ENCODE results near the gene RUFY1. TPM values are rescaled to one million over a fixed set of nuclear protein-coding genes. Genes with fewer than 3 reads are reported as not detected.
"Not testable (repeated sequence)": the region's sequence is repeated elsewhere in the genome, so short reads cannot be mapped to it uniquely, and the experiment has no call there.

Gene RUFY1
- polyA plus RNA-seq, 1 donor (not counting 4 experiments of a cell fraction or from before 2014, with no cell fraction given), result 25.2 TPM

DNA sequence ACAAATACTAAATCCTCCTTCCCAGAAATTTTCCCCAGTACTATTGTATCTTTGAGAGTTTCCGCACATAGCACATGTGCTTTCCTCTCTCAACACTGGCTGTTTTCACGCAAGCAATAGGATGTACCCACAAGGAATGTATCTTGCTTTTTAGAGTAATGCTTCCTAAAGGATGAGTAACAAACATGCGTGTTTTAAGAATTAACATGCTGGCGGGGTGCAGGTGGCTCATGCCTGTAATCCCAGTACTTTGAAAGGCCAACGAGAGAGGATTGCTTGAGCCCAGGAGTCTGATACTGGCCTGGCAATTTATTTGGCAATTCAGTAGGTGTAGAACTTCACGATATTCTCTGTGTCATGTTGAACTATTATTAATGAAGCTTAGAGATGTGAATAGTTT, 4.6 kb downstream of the RUFY1 start:
- Histone ChIP-seq H3K27ac (ENCODE audit: control insufficient read depth, insufficient read depth, low read length) (no peak overlapping the region), H3K9me1 (ENCODE audit: control insufficient read depth, extremely low read depth, insufficient read depth, low read length) (no peaks in the 10 kb centered on the region), H2AFZ (ENCODE audit: control insufficient read depth, low read length) (no peak overlapping the region), H3K4me1 (ENCODE audit: control insufficient read depth, extremely low read depth, insufficient read depth, low read length) (peaks cover 15% of the 10 kb centered on the region), H3K79me2 (ENCODE audit: control insufficient read depth, insufficient read depth, low read length) (peaks cover 46% of the 10 kb centered on the region), H3K4me2 (ENCODE audit: control insufficient read depth, extremely low read depth, insufficient read depth, low read depth, low read length) (no peak overlapping the region), H3K9me3 (ENCODE audit: control insufficient read depth, low read depth, low read length) (no peaks in the 10 kb centered on the region), H4K20me1 (ENCODE audit: control insufficient read depth, extremely low read depth, insufficient read depth, low read length) (no peaks in the 10 kb centered on the region), H3K4me3 (ENCODE audit: control insufficient read depth in 2 of 3, extremely low read depth in 1 of 3, insufficient read depth in 2 of 3, low read depth in 1 of 3, low read length in 3 of 3) (no peak overlapping the region), H3K9ac (ENCODE audit: control insufficient read depth, extremely low read depth, insufficient read depth, low read length) (no peak overlapping the region), H3K27me3 (ENCODE audit: control insufficient read depth, extremely low read depth, insufficient read depth, low read length) (no peaks in the 10 kb centered on the region), H3K36me3 (ENCODE audit: control insufficient read depth in 2 of 2, extremely low read depth in 1 of 2, insufficient read depth in 2 of 2, low read length in 2 of 2) (no peaks in the 10 kb centered on the region)
- TF ChIP-seq, protein P1, sequence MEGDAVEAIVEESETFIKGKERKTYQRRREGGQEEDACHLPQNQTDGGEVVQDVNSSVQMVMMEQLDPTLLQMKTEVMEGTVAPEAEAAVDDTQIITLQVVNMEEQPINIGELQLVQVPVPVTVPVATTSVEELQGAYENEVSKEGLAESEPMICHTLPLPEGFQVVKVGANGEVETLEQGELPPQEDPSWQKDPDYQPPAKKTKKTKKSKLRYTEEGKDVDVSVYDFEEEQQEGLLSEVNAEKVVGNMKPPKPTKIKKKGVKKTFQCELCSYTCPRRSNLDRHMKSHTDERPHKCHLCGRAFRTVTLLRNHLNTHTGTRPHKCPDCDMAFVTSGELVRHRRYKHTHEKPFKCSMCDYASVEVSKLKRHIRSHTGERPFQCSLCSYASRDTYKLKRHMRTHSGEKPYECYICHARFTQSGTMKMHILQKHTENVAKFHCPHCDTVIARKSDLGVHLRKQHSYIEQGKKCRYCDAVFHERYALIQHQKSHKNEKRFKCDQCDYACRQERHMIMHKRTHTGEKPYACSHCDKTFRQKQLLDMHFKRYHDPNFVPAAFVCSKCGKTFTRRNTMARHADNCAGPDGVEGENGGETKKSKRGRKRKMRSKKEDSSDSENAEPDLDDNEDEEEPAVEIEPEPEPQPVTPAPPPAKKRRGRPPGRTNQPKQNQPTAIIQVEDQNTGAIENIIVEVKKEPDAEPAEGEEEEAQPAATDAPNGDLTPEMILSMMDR (optimal IDR thresholded peaks at IDR 0.05 in 1 of 3, IDR thresholded peaks at IDR 0.05 in 1 of 3, conservative IDR thresholded peaks at IDR 0.05 in 1 of 3; ENCODE audit: extremely low read depth in 1 of 3, insufficient read depth in 2 of 3, low read length in 3 of 3), result no peak
- no peak for TF ChIP-seq EZH2 (IDR thresholded peaks at IDR 0.05; ENCODE audit: low read length)
- FAIRE-seq, result no peak
- no peak for DNase-seq (ENCODE audit: low read depth, low spot score)
- dilution Hi-C loops (cut with MboI; ENCODE audit: extremely low pct_ligation_motif_present, low sequenced_read_pairs), result no loop called here

DNA sequence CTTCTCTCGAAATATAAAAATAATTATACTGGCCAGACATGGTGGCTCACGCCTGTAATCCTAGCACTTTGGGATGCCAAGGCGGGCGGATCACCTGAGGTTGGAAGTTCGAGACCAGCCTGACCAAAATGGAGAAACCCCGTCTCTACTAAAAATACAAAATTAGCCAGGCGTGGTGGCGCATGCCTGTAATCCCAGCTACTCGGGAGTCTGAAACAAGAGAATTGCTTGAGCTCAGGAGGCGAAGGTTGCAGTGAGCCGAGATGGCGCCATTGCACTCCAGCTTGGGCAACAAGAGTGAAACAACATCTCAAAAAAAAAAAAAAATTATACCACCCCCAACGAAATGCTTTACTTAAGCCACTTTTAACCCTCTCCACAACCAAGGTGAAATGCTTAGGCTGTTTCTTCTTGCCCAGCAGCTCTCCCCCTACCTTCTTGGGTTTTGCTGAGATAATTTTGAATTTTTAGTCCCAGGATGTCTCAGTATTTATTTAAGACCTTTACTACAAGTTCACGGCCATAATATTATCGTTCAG, 8.0 kb downstream of the RUFY1 start:
- H3K27me3 ChIP-seq (ENCODE audit: control insufficient read depth, extremely low read depth, insufficient read depth, low read length); FAIRE-seq; H3K9me3 ChIP-seq (ENCODE audit: control insufficient read depth, low read depth, low read length); H3K27ac ChIP-seq (ENCODE audit: control insufficient read depth, insufficient read depth, low read length); H4K20me1 ChIP-seq (ENCODE audit: control insufficient read depth, extremely low read depth, insufficient read depth, low read length); H3K9me1 ChIP-seq (ENCODE audit: control insufficient read depth, extremely low read depth, insufficient read depth, low read length); H3K9ac ChIP-seq (ENCODE audit: control insufficient read depth, extremely low read depth, insufficient read depth, low read length); H3K36me3 ChIP-seq (ENCODE audit: control insufficient read depth in 2 of 2, extremely low read depth in 1 of 2, insufficient read depth in 2 of 2, low read length in 2 of 2); dilution Hi-C loops (cut with MboI; ENCODE audit: extremely low pct_ligation_motif_present, low sequenced_read_pairs); DNase-seq (ENCODE audit: low read depth, low spot score): not testable (repeated sequence)
- Histone ChIP-seq H3K4me2 (ENCODE audit: control insufficient read depth, extremely low read depth, insufficient read depth, low read depth, low read length) (peak overlapping the region; percentile 91), H3K79me2 (ENCODE audit: control insufficient read depth, insufficient read depth, low read length) (peaks cover 34% of the 10 kb centered on the region), H2AFZ (ENCODE audit: control insufficient read depth, low read length) (peak overlapping the region; percentile 57), H3K4me1 (ENCODE audit: control insufficient read depth, extremely low read depth, insufficient read depth, low read length) (peaks cover 13% of the 10 kb centered on the region), H3K4me3 (ENCODE audit: control insufficient read depth in 2 of 3, extremely low read depth in 1 of 3, insufficient read depth in 2 of 3, low read depth in 1 of 3, low read length in 3 of 3) (peak overlapping the region in 1 of 3 experiments; percentile 77)

DNA sequence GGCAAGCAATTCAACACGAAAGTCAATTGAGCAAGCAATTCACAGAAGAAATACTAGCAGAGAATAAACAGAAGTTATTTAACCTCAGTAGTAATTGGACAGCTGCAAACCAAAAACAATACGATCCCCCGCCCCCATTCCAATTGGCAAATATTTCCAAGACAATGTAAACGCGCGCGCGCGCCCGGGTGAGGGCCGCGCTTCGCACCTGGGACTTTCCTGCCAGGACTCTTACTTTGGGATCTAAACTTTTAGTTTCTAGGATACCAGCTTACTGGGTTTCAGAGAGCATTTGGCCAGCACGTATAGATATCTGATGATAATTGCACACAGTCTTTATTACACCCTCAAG, 8.6 kb downstream of the RUFY1 start:
- FAIRE-seq (no peak), DNase-seq (ENCODE audit: low read depth, low spot score) (no peak)
- TF ChIP-seq EZH2 (IDR thresholded peaks at IDR 0.05; ENCODE audit: low read length), result no peak
- TF ChIP-seq, protein P1 (optimal IDR thresholded peaks at IDR 0.05 in 1 of 3, IDR thresholded peaks at IDR 0.05 in 1 of 3, conservative IDR thresholded peaks at IDR 0.05 in 1 of 3; ENCODE audit: extremely low read depth in 1 of 3, insufficient read depth in 2 of 3, low read length in 3 of 3), result no peak
- Histone ChIP-seq H3K9me1 (ENCODE audit: control insufficient read depth, extremely low read depth, insufficient read depth, low read length) (no peaks in the 10 kb centered on the region), H3K27ac (ENCODE audit: control insufficient read depth, insufficient read depth, low read length) (peak overlapping the region; percentile 91), H3K9ac (ENCODE audit: control insufficient read depth, extremely low read depth, insufficient read depth, low read length) (peak overlapping the region; percentile 78), H4K20me1 (ENCODE audit: control insufficient read depth, extremely low read depth, insufficient read depth, low read length) (no peaks in the 10 kb centered on the region), H3K4me3 (ENCODE audit: control insufficient read depth in 2 of 3, extremely low read depth in 1 of 3, insufficient read depth in 2 of 3, low read depth in 1 of 3, low read length in 3 of 3) (peak overlapping the region; percentile 60 to 87 (median 77)), H3K4me2 (ENCODE audit: control insufficient read depth, extremely low read depth, insufficient read depth, low read depth, low read length) (peak overlapping the region; percentile 91), H3K4me1 (ENCODE audit: control insufficient read depth, extremely low read depth, insufficient read depth, low read length) (peaks cover 8% of the 10 kb centered on the region), H3K36me3 (ENCODE audit: control insufficient read depth in 2 of 2, extremely low read depth in 1 of 2, insufficient read depth in 2 of 2, low read length in 2 of 2) (peaks cover 3 to 11% of the 10 kb centered on the region in 2 experiments), H3K79me2 (ENCODE audit: control insufficient read depth, insufficient read depth, low read length) (peaks cover 32% of the 10 kb centered on the region), H3K9me3 (ENCODE audit: control insufficient read depth, low read depth, low read length) (no peaks in the 10 kb centered on the region), H2AFZ (ENCODE audit: control insufficient read depth, low read length) (peak overlapping the region; percentile 89), H3K27me3 (ENCODE audit: control insufficient read depth, extremely low read depth, insufficient read depth, low read length) (no peaks in the 10 kb centered on the region)
- dilution Hi-C loops (cut with MboI; ENCODE audit: extremely low pct_ligation_motif_present, low sequenced_read_pairs), result no loop called here
